Measurements from ENCODE around the gene RFPL3.

The RFPL3 gene

DNA sequence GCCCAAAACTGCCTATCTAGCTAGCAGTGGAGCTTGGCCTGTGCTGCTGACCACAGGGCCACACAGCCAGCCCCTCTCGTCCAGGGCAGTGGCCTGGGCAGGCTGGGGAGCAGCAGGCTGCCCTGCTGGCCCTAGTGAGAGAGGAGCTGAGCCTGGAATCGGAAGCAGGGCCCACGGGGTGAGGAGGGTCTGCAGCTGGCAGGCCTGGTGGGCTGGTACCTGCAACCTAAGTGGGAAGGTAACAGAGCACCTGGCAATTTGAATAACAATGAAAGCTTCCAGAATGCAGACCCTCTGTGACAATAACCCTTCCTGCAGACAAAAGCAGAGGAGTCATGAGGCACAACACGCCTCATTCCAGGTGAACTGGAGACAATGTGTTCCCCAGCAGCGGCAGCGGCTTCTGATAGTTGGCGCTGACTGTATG is 31.8 kb upstream of the RFPL3 start:
- Mint-ChIP-seq H3K4me1 (no peaks in the 10 kb centered on the region), H3K27me3 (peaks cover 9% of the 10 kb centered on the region), H3K9me3 (peaks cover 4% of the 10 kb centered on the region), H3K36me3 (no peaks in the 10 kb centered on the region), H3K27ac (no peak overlapping the region), H3K4me3 (no peak overlapping the region)
- no peak for ATAC-seq

- no peak for ATAC-seq
- Mint-ChIP-seq H3K27ac (no peak overlapping the region), H3K9me3 (peaks cover 3% of the 10 kb centered on the region), H3K4me1 (no peaks in the 10 kb centered on the region), H3K36me3 (no peaks in the 10 kb centered on the region), H3K27me3 (peaks cover 14% of the 10 kb centered on the region), H3K4me3 (no peak overlapping the region)
These were observed 31.0 kb upstream of the RFPL3 start for GRCh38 chr22:32326647-32327046.

GRCh38 chr22:32327066-32327465 is 30.6 kb upstream of the RFPL3 start:
- H3K9me3 Mint-ChIP-seq, result no peaks in the 10 kb centered on the region
- no peaks in the 10 kb centered on the region for H3K4me1 Mint-ChIP-seq
- no peak overlapping the region for H3K4me3 Mint-ChIP-seq
- peaks cover 17% of the 10 kb centered on the region for H3K27me3 Mint-ChIP-seq
- no peak for ATAC-seq
- no peak overlapping the region for H3K27ac Mint-ChIP-seq
- no peaks in the 10 kb centered on the region for H3K36me3 Mint-ChIP-seq

GRCh38 chr22:32327596-32328171 is 30.0 kb upstream of the RFPL3 start:
- Mint-ChIP-seq H3K9me3 (no peaks in the 10 kb centered on the region), H3K4me3 (no peak overlapping the region), H3K36me3 (no peaks in the 10 kb centered on the region), H3K4me1 (no peaks in the 10 kb centered on the region), H3K27ac (no peak overlapping the region), H3K27me3 (peaks cover 24% of the 10 kb centered on the region)
- ATAC-seq, result no peak

DNA sequence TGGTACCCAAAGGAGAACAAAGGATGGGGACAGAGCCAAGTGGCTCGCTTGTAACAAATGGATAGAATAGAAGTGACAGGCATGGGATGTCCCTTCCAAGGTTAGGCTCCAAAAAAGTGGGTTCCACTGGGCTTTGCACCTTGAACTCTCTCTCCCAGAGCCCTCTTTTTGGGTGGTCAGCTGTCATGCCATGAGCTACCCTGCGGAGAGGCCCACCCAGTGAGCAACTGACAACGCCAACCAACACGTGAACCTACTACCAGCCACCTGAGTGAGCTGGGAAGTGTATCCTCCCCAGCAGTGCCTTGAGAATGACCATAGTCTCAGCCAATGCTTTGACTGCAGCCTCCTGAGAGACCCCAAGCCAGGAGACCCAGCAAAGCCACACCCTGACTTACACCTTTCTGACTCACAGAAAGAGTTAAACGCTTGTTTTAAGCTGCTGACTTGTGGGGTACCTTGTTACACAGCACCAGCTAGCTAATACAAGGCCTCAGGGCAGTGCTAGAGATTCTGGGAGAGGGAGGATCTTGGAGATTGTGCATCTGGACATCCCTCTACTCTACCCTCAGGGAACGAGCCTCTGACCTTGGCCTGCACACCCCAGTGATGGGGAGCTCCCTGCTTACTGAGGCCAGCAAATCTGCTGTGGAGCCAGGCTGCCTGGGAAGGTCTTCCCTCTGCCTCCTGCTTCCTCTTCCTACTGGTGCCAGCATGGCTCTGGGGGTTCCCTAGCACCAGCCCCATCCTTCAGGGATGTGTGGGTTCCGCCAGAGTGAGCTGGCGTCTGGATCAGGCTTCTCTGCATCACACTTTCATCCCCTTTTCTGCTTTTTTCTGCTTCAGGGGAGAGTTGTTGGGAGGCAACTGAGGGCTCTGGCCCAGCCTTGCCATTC is 29.1 kb upstream of the RFPL3 start:
- no peaks in the 10 kb centered on the region for H3K4me1 Mint-ChIP-seq
- no peak for ATAC-seq
- no peak overlapping the region for H3K27ac Mint-ChIP-seq
- H3K9me3 Mint-ChIP-seq, result no peaks in the 10 kb centered on the region
- peaks cover 32% of the 10 kb centered on the region for H3K27me3 Mint-ChIP-seq
- H3K4me3 Mint-ChIP-seq, result no peak overlapping the region
- no peaks in the 10 kb centered on the region for H3K36me3 Mint-ChIP-seq

- Mint-ChIP-seq H3K27me3 (peaks cover 39% of the 10 kb centered on the region), H3K36me3 (no peaks in the 10 kb centered on the region), H3K27ac (no peak overlapping the region), H3K4me3 (no peak overlapping the region), H3K4me1 (no peaks in the 10 kb centered on the region), H3K9me3 (no peaks in the 10 kb centered on the region)
- no peak for ATAC-seq
These were observed 28.4 kb upstream of the RFPL3 start for GRCh38 chr22:32329202-32329645.

DNA sequence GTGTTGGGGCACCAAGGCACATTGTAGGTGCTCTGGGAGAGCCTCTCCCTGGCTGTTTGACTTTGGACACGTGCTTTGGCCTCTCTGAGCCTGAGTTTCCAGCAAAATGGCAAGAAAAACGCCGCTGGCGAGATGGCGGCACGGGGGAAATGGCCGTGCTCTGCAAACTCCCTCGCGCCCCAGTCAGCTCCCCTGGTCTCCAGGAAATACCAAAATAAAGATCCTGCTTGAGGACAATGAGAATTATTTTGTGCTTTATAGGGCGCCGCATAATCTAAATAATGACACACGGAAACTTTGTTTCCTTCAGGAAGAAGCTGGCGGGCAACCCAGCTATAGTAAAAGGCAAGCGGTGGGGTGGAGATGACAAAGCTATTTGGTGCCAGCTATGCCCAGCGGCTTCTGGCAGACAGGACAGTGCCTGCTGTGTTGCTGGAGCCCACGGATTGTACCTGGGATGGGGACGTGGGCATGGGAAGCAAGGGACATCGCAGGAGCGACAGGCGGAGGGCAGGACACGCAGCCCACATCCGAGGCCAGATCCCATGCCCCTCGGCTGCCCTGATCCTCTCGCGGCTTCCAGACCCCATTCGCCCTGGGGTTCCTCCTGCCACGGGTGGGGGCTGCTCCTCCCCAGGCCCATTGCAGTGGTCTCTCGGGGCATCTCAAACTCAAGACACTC is 26.3 kb upstream of the RFPL3 start:
- Mint-ChIP-seq H3K27ac (no peak overlapping the region), H3K4me3 (no peak overlapping the region), H3K9me3 (no peaks in the 10 kb centered on the region), H3K27me3 (peaks cover 49% of the 10 kb centered on the region), H3K4me1 (no peaks in the 10 kb centered on the region), H3K36me3 (no peaks in the 10 kb centered on the region)
- ATAC-seq, result no peak

DNA sequence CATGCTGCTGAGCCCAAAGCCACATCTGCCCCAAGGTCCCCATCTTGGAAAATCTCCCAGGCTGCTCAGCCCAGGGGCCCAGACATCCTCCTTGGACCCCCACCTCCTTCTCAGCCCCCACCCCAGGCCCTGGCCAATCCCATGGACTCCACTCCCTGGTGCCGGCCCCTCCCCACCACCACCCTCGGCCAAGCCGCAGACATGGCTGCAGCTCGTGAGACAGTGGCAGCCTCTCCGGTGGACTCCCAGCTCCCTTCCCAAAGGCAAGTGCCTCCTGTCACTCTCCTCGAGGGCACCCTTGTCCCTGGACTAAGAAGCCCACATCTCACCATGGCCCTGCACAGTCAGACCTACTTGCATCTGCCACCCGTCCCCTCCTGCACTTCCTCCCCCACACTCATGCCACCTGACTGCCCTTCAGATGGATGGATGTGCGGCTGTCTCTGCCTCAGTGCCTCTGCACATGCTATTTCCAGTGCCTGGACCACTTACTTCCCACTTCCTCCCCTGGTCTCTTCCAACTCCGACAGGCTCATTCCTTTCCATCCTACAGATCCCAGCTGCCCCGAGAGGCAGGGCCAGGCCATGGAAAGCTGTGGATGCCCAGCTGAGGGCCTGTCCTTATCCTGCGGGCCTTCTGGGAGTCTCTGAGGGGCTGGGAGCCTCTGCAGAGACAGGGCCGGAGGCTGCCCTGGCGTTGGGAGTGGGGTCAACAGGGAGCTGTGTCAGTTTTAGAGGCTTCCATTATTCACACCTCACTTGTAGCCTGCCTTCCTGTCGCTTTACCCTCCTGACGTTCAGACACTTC is 25.5 kb upstream of the RFPL3 start:
- no peaks in the 10 kb centered on the region for H3K9me3 Mint-ChIP-seq

GRCh38 chr22:32333141-32333768 is 24.4 kb upstream of the RFPL3 start:
- Mint-ChIP-seq H3K36me3 (no peaks in the 10 kb centered on the region), H3K27me3 (peaks cover 49% of the 10 kb centered on the region), H3K27ac (no peak overlapping the region), H3K4me1 (no peaks in the 10 kb centered on the region), H3K9me3 (no peaks in the 10 kb centered on the region), H3K4me3 (no peak overlapping the region)
- ATAC-seq, result no peak

More for the DNA sequence above, 25.5 kb upstream of the RFPL3 start:
- peaks cover 49% of the 10 kb centered on the region for H3K27me3 Mint-ChIP-seq
- H3K4me1 Mint-ChIP-seq, result no peaks in the 10 kb centered on the region
- no peak overlapping the region for H3K4me3 Mint-ChIP-seq
- no peak overlapping the region for H3K27ac Mint-ChIP-seq
- no peaks in the 10 kb centered on the region for H3K36me3 Mint-ChIP-seq
- ATAC-seq, result no peak

DNA sequence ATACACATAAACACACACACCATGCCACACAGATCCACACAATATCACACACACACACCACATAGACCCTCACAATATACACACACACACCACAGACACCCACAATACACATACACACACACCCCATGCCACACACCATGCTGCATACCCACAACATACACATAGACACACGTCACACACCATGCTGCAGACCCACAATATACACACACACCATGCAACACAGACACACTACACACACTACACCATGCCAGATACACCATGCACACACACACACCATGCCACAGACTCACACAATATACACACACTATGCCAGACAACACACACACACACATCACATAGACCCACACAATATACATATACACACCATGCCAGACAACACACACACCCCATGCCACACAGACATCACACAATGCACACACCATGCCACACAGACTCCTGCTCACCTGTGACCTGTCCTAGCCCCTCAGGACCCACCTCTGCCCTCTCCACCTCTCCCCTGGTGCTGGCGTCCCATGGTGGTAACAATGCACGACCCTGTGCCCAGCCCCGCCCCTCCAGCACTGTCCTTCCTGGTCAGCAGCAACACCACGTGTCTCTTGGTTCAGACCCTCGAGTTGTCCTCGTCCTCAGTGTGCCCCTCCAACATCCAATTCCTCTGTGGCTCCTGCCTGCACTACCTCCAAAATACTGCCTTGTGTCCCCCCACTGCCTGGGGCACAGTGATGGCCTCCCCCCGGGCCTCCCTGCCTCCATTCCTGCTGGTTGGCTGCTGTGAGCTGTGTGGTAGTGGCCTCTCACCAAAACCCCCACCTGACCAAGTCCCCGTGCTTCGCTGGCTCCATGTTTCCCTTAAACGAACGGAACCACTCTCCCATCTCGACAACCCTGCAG is 23.7 kb upstream of the RFPL3 start:
- Mint-ChIP-seq H3K4me1 (no peaks in the 10 kb centered on the region), H3K36me3 (no peaks in the 10 kb centered on the region), H3K27me3 (peaks cover 49% of the 10 kb centered on the region), H3K9me3 (no peaks in the 10 kb centered on the region), H3K4me3 (no peak overlapping the region), H3K27ac (no peak overlapping the region)
- no peak for ATAC-seq

GRCh38 chr22:32334660-32335365 is 22.9 kb upstream of the RFPL3 start:
- no peak overlapping the region for H3K4me3 Mint-ChIP-seq
- H3K27ac Mint-ChIP-seq, result no peak overlapping the region
- H3K4me1 Mint-ChIP-seq, result no peaks in the 10 kb centered on the region
- ATAC-seq, result no peak
- no peaks in the 10 kb centered on the region for H3K9me3 Mint-ChIP-seq
- H3K27me3 Mint-ChIP-seq, result peaks cover 51% of the 10 kb centered on the region
- no peaks in the 10 kb centered on the region for H3K36me3 Mint-ChIP-seq

GRCh38 chr22:32335471-32335870 is 22.2 kb upstream of the RFPL3 start:
- Mint-ChIP-seq H3K9me3 (no peaks in the 10 kb centered on the region), H3K4me1 (no peaks in the 10 kb centered on the region), H3K27me3 (peaks cover 51% of the 10 kb centered on the region), H3K4me3 (no peak overlapping the region), H3K36me3 (no peaks in the 10 kb centered on the region), H3K27ac (no peak overlapping the region)
- no peak for ATAC-seq

DNA sequence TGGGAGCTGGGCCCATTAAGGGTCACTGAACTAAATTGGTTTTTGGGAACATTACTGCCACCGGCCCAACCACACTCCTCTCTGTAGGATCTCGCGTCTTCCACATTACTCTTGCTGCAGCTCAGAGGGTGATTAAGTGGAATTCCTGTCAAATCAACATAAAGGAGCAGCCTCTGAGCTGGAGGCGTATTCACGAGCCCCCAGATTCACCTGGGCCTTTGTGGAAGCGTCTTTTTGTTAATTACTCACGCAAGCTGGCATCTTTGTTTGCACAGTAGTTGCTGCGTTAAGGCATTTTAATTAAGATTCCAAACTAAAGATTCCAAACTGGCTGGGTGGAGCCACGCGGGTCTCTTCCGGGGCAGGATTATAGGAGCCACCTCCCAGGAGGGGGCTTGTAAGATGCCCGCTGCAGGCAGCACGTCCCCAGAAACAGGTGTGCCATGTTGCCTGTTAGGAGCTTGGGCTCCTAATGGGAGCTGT is 21.5 kb upstream of the RFPL3 start:
- H3K9me3 Mint-ChIP-seq, result no peaks in the 10 kb centered on the region
- H3K27ac Mint-ChIP-seq, result no peak overlapping the region
- H3K4me3 Mint-ChIP-seq, result no peak overlapping the region
- no peaks in the 10 kb centered on the region for H3K36me3 Mint-ChIP-seq
- H3K27me3 Mint-ChIP-seq, result peaks cover 51% of the 10 kb centered on the region
- no peaks in the 10 kb centered on the region for H3K4me1 Mint-ChIP-seq
- no peak for ATAC-seq

Data from stimulated activated memory B cell treated with anti-CD40 and anti-IgM and Interleukin-4, amounts not matched to agents 10 μg/mL and 1 μg/mL and 100 μg/mL, for 72 hours (primary cell).